Measurements from ENCODE around the gene NPAS3.

DNA sequence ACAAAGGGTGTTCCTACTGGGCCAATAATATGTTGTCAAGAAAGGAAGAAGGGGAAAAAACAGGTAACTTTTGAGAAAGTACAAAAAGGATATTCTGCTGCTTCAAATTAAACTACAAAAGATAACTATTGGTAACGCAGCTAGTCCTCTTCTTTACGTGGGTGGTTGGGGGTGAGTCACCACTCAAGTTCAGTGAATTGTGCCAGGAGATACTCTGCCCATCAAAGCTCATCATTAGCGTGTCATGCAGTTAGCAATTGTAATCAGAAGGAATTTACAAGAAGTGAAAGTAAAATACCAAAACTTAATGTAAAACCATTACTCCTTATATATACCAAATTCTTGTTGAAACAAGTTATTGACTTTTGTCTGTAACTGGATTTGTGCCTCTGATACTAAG, 342.0 kb downstream of the NPAS3 start:
- TF ChIP-seq, protein P1, sequence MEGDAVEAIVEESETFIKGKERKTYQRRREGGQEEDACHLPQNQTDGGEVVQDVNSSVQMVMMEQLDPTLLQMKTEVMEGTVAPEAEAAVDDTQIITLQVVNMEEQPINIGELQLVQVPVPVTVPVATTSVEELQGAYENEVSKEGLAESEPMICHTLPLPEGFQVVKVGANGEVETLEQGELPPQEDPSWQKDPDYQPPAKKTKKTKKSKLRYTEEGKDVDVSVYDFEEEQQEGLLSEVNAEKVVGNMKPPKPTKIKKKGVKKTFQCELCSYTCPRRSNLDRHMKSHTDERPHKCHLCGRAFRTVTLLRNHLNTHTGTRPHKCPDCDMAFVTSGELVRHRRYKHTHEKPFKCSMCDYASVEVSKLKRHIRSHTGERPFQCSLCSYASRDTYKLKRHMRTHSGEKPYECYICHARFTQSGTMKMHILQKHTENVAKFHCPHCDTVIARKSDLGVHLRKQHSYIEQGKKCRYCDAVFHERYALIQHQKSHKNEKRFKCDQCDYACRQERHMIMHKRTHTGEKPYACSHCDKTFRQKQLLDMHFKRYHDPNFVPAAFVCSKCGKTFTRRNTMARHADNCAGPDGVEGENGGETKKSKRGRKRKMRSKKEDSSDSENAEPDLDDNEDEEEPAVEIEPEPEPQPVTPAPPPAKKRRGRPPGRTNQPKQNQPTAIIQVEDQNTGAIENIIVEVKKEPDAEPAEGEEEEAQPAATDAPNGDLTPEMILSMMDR (IDR thresholded peaks at IDR 0.05), result no peak
- TF ChIP-seq ZFX (IDR thresholded peaks at IDR 0.05; ENCODE audit: borderline replicate concordance), result no peak

Measured in 22Rv1 (cell line).